Measurements from ENCODE around the gene GPR143.
A peak's percentile ranks its signal among the peaks of the same experiment; 100 is the strongest.
"Not testable (repeated sequence)": the region's sequence is repeated elsewhere in the genome, so short reads cannot be mapped to it uniquely, and the experiment has no call there.

The GPR143 gene

DNA sequence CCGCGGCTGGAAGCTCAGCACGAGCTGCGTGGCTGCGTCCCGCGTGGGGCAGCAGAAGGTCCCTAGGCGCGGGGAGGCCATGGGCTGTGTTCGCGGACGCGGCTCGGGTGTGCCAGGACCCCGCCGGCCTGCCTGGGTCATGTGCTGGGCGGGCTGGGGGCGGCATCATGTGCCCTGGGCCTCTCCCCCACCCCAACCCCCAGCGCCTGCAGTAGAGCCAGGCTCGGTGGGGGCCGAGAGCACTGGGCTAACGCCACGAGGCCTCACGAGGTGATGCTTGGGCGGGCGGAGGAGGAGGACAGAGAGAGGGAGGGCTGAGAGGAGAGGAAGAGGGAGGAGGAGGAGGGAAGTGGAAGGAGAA lies at the start of gene GPR143:
GPR143 (minus strand) TSS at position 111 of the 361 bp plus-strand sequence; CDS start at position 81, 30 bp downstream.
- no peak for DNase-seq (ENCODE audit: low read depth)

DNA sequence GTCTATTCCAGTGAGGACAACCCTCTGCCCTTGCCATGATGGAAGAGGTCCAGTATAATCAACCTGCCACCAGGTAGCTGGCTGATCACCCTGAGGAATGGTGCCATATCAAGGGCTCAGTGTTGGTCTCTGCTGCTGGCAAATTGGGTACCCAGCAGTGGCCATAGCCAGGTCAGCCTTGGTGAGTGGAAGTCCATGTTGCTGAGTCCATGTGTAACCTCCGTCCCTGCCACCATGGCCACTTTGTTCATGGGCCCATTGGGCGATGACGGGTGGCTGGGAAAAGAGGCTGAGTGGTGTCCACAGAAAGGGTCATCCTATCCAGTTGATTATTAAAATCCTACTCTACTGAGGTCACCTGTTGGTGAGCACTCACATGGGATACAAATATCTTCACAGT lies 45.4 kb upstream of the GPR143 start:
- not testable (repeated sequence) for DNase-seq (ENCODE audit: low read depth)

DNA sequence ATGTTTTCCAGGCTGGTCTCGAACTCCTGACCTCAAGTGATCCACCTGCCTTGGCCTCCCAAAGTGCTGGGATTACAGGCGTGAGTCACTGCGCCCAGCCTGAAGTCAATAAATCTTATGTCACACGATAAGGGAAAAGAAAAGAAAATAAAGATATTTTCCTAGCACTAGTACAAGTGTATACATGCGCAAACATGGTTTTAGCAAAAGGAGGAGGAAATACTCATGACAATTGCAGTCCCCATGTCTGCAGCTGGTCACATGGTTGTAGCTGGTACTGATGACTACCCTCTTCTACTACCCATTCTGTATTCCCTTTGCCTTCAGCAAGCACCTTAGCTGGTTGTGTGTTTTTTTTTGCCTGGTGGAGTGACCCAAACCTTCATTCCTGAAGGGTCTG lies 44.2 kb upstream of the GPR143 start:
- not testable (repeated sequence) for DNase-seq (ENCODE audit: low read depth)

DNA sequence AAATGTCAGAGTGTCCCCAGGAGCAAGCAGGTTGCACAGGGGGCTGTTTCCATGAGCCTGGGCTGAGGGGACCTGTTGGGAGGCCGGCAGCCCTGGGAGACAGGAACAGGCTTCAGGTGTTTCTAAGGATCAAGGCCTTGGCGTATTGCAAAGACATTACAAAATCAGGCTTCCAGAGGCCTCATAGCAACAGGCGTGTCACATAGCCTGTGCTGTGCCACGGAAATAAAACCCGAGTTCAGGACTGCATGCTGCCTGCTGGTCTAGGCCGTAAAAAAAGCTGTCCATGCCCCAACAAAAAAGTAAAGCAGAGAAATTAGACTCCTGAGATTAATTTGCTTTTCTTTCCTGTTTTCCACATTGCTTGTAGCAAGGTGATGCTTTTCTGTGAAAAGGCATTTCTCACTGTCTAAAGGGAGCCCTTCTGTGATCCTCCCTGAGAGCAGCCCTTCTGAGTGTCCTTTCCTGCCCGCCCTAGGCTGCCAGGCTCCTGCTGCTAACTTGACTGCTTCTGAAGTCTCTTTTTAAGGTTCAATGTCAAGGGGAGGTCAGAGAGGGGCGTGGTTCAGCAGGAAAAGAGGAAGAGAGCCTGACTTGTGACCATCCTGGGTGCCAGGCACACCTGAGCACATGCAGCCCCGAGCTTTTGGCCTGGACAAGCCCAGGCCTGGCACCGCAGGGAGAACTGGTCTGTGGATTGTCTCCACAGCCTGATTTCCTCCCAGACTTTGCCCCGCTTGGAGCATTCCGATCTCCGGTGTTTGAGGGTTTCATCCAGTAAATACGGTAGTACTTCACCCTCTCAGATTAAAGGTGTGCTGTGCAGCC lies 41.9 kb upstream of the GPR143 start:
- no peak for DNase-seq (ENCODE audit: low read depth)

DNA sequence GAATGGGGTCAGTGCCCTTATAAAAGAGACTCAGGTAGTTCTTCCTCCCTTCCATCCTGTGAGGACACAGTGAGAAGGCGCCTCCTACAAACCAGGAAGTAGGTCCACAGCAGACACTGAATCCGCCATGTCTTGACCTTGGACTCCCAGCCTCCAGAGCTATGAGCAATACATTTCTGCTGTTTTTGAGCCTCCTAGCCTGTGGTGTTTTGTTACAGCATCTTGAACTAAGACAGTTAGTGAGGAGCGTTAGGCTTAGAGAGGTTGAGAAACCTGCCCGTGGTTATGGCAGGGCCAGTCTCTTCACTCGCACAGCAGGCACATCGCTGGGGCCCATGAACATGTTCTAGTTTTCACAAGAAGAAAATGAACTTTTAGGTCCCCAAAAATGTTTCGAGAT lies 40.3 kb upstream of the GPR143 start:
- DNase-seq (ENCODE audit: low read depth) = no peak

DNA sequence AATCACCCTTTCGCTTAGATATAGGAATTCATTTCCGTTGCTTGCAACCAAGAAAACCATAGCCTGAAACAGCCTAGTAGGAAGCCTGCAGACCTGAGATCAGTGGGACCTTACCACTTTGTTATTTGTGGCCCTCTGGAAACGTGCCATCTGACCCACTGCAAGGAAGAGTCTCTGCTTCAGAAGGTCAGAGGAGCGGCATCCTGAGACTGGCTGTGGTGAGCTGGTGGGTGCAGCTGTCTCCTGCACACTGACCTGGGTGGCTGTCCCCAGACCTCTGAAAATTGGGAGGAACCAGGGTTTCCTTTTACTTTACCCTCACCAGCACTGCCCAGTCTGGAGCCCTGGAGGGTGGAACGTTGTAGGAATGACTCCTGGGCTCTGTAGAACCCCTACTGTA lies 38.8 kb upstream of the GPR143 start:
- no peak for DNase-seq (ENCODE audit: low read depth)

DNA sequence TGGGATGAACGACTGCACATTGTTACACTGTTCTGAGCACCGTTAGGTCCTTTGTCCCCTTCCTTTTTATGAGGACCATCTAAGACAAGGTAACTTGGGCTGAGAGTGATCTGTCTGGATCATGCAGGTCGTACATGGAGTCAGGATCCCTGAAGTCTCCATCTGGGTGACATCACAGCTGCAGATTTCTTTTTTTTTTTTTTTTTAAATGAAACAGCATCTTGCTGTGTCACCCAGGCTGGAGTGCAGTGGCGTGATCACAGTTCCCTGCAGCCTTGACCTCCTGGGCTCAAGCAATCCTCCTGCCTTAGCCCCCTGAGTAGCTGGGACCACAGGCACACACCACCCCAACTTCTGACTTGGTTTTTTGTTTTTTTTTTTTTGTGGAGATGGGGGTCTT lies 37.1 kb upstream of the GPR143 start:
- DNase-seq (ENCODE audit: low read depth) = no peak

DNA sequence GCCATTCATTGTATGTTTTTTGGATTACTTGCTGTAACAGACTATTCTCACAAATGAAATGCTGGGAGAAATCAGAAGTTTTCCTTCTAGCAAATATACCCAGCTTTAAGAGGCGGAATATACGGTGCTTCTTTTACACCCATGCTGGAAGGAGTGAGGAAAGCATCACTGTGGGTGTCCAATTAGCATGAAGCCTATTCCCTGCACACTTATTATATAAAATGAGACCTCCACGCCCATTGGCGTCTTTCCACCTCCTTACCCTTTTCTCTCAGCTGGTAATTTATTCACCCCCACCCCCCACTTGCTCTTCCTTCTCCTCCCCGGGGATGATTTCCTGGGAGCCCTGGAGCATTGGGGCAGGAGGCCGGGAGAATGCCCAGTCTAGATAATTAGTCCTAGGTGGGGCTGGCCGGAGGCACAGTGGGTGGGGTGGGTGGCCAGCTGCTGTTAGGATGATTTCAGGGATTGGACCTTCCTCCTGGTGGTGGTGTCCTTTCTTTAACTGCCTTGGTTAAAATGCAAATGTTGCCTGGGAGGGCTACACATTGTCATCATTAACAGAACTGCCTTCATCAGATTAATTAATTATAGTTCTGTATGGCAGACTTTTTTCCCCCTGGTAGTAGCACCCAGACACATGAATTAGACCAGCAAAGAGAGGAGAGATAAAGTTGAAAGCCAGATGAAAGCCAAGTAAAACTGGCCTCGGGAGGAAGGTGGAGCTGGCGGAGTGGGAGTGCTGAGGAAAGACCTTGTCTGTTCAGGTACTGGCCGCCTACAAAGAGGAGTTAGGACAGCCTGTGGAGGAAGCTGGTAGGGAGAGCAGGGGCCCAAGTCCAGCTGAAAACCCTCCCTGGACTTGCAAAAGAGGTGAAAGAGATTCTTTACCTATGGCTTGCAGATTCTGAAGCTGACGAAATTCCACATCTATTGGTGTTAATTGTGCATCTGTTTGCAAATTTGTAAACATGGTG lies 32.0 kb upstream of the GPR143 start:
- no peak for DNase-seq (ENCODE audit: low read depth)

DNA sequence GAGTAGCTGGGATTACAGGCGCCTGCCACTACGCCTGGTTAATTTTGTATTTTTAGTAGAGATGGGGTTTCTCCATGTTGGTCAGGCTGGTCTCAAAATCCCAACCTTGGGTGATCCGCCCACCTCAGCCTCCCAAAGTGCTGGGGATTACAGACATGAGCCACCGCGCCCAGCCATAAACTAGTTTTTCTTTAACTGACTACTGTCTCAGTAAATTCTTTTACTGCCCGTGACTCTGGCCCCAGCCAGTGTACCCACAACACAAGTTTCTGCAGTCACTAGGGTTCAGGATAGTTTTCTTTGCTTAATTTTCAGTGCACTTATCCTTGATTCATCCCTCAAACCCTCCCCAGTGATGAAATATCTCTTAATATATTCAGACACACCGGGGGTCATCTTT lies 28.8 kb upstream of the GPR143 start:
- no peak for DNase-seq (ENCODE audit: low read depth)

DNA sequence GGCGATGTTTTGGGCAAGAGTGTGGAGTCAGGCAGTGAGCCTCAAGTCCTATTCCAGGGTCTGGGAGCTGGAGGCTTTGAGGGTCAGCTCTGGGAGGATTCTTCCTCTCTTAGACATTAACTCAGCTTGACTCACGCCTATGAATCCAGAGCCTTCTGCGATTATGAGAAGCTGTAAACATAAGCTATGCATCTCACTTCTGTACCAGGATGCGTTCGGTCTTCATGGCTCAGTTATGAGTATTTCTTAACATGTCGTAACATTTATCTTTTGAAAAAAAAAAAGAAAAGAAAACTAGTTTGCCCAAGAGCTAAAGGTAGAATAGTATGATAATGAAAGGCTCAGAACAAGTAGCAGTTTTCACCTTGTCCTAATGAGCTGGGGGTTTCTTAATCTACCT lies 25.2 kb upstream of the GPR143 start:
- peak; percentile 10 for DNase-seq (ENCODE audit: low read depth)

DNA sequence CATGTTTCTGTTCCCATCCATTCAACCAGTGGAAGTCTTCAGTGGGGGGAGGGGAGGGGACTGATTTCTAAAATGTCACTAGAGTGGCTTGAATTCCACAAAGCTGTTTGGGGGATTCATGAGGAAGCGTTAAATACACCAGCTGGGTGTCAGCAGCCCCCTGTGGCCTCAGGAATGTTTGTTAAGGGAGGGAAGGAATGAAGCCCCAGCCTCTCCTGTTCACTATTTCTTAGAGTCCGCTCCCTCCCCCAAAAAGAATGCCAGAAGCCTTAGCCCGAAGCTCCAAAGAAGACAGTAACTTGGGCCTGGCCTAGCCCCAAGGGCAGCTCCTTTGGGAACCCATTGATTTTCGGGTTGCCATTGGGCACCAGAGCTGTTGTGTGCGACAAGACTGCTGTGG lies 23.9 kb upstream of the GPR143 start:
- no peak for DNase-seq (ENCODE audit: low read depth)

DNA sequence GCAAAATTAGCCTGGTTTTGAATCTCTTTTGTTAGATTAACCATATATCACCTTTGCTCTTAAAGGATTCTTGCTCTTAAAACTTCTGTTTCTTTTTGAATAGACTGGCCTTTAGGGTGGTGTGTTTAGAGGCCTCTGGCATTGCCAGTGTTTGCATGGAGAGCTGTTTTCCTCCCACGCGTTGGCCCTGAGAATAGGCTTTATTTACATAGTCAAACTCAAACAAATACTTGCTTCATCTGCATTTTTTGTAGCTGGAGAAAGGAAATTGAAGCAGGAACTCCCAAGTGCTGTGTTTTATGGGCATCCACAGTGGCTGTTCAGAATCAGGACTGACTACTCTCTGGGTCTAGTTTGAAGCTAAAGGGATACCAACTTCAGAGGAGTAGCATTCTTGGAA lies 23.3 kb upstream of the GPR143 start:
- DNase-seq (ENCODE audit: low read depth) = no peak

DNA sequence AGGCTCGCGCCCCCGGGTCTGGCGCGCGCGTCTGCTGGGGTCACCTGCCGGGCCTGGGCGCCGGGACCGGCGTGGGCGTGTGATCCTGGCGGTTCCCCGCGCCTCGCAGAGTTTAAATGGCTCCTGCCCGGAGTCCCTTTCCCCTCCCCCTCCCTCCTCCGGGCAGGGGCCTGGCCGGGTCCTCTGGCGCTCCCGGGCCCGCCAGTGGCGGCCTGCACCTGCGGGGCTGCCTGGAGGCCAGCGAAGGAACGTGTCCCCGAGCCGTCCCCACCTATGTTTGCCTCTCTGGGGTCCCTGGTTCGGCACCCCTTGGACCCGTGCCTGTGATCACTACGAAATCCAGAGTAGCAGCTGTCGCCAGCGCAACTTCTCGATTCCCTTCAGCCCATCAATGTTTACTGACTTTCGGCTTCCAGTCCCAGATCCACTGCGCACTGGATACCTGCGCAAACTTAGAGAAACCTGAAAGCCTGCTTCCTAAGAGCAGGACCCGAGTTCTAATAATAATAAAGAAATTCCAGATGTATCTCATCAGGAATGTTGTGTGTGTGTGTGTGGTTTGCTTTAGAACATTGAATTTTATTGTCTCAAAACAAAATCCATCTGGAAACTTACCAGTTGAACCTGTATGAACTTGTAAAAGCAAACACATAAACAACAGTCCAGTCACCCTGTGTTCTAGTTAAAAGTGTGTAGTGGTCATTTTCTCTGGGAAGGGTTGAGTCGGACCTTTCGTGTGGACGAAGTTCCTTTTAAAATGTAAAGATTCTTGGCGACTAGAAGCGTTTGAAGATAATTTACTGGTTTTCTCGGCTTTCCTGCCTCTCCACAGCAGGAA lies 21.4 kb upstream of the GPR143 start:
- DNase-seq (ENCODE audit: low read depth) = no peak

DNA sequence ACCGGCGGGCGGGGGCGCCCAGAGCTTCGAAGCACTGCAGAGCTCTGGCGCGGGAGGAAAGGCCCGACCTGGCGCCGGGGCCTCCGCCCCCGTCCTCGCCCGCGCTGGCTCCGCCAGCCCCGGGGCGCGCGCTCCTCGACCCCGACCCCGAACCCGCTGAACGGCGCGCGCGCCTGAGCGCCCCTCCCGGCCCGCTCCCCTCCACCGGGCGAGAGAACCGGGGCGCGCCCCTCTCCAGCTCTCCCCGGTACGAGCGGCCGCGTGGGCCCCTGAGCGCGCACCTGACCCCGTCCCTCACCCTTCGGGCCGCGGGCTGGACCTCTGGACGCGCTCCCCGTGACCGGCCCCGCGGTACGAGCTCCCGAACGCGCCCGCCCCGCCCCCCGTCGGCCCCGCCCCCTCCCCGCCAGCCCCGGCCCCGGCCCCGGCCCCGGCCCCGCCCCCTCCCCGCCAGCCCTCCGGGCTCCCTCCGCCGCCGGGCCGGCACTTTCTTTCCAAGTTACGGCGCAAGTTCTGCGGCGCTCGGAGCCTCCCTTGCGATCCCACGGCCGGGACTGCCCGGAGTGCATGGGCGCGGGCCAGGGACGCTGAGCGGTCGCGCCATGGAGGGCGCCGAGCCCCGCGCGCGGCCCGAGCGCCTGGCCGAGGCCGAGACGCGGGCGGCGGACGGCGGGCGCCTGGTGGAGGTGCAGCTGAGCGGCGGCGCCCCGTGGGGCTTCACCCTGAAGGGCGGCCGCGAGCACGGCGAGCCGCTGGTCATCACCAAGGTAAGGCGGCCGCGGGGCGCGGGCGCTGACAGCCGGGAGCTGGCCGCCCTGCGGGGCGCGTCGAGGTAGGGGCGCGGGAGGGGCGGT lies 20.5 kb upstream of the GPR143 start, which contains the start of gene SHROOM2:
SHROOM2 (plus strand) TSS at position 486 of the 854 bp plus-strand sequence; CDS start at position 603, 117 bp downstream.
- DNase-seq (ENCODE audit: low read depth) = peak; percentile 11

DNA sequence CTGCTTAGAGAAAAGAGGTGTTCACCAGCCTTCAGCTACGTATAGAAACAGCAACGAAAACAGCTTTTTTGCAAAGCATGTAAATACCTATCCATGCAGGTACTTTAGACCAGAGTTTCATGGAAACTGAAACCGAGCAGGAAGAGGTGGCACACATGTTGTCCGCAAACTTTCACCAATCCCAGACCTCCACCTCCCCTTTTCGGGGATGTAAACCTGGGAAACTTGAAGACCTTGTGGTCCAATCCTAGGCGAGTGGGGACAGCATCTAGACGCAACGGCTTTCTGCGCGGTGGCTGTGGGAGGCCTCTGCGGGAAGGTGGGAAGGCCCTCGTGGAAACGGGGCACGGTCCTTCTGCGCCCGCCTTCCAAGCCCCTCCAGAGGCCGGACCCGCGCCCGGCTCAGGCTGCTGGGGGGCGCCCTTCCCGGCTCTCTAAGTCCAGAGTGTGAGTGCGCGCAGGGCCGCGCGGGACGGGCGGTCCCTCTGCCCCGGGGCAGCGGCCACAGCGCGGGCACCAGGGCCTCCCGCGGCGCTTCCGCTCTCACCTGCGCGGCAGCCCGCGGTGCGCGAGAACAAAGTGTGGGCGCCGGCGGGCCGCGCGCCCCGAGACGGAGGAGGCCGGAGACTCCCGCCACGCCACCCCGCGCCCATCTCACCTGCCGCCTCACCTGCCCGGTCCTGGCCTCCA lies 19.8 kb upstream of the GPR143 start:
- DNase-seq (ENCODE audit: low read depth) = no peak

DNA sequence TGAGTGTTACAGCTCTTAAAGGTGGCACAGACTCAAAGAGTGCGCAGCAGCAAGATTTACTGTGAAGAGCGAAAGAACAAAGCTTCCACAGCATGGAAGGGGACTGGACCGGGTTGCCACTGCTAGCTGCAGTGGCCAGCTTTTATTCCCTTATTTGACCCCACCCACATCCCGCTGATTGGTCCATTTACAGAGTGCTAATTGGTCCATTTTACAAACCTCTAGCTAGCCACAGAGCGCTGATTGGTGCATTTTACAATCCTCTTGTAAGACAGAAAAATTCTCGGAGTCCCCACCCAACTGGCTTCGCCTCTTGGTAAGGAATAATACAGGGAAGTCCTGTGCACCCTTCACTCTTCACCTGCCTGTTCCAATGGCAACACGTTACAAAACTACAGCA lies 18.7 kb upstream of the GPR143 start:
- no peak for DNase-seq (ENCODE audit: low read depth)

DNA sequence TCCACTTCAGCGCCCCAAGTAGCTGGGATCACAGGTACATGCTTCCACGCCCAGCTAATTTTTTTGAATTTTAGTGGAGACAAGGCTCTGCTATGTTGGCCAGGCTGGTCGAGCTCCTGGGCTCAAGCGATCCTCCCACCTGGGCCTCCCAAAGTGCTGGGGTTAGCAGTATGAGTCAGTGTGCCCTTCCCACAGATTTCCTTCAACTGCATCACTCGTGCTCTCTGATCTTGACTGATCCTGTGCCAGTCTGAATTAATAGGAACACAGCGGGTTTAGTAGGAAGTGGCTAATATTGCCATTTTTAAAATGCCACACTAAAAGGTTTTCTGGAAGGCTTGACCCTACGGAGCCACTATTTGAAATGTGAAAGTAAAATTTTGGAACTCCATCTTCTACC lies 16.3 kb upstream of the GPR143 start:
- DNase-seq (ENCODE audit: low read depth) = no peak

DNA sequence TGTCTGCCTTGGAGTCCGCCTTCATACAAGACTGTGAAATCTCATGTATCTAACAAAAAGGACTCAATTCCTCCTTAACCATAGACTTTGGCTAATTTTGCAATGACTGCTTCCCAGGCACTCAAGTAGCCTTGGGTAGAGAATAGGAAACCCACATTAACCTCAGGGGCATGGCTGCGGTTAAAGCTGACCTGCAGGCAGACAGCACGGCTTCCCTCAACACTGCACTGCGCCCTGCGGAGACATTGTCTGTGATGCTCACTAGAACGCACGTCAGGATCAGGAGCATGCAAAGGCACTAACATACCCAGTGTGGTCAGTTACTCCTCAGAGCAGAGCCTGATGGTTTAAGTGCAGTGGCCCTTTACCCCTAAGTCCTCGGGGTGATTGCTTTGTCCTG lies 10.3 kb upstream of the GPR143 start:
- DNase-seq (ENCODE audit: low read depth) = no peak

DNA sequence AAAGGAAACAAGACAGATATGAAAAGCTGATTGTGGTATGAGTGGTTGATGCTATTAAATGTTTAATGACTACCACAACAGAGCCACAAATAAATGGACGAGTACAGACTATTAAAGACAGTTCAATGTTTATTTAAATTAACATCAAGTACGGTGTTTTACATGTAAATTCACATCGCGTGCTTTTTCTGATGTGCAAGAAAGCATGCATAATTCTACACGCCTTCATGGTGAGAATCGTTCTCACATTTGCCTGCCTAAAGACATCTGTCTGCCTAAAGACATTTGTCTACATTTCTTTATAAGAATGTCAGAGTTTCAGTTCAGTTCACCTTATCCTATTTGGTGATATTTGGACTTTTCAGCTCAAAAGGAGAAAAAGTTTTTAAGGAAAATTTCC lies 7.3 kb upstream of the GPR143 start:
- no peak for DNase-seq (ENCODE audit: low read depth)

DNA sequence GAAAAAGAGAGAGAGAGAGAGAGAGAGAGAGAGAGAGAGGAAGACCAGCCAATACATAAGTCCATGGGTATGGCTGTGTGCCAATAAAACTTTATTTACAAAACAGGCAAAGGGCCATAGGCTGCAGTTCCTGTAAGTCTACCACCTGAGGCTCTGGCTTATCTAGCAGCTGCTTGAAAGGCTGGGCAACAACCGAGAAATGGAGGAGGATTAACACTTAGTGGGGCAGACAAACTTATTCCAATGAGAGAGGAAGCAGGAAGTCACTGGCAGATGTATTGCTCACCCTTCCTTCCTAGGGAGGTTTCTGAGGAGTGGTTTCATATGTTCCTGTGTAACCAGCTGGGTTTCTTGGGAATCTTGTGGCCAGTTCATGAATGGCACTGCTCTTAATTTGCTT lies 4.7 kb upstream of the GPR143 start:
- DNase-seq (ENCODE audit: low read depth) = peak; percentile 46

Measured in ELR (cell line).